Activated naive CD4-positive, alpha-beta T cell treated with anti-CD3 and anti-CD28 coated beads, Interleukin-2, amount 10 ng/mL, durations not matched to agents 7 days and 5 days (primary cell): ENCODE data around the gene SAXO2.
"Not testable (repeated sequence)": the region's sequence is repeated elsewhere in the genome, so short reads cannot be mapped to it uniquely, and the experiment has no call there.

ENCODE experiments used
- CTCF ChIA-PET: fragments of 350-600 bp; sonication (Branson Sonifier 250); formaldehyde crosslinking; loops from one replicate; lab custom pipeline; 2021; ENCODE audit warnings: antibody characterized with exemption; lab: Charles Lee
- DNase-seq: peaks from one replicate; pipeline ENCODE4 v3.0.0-alpha.2; 2020
- H3K27ac Mint-ChIP-seq: one replicate; pipeline ENCODE4 v1.8.0; 2021; ENCODE audit warnings: mild to moderate bottlenecking, moderate library complexity, mixed read lengths
- H3K27me3 Mint-ChIP-seq: one replicate; pipeline ENCODE4 v1.8.0; 2021; ENCODE audit warnings: mild to moderate bottlenecking, mixed read lengths
- H3K36me3 Mint-ChIP-seq: one replicate; pipeline ENCODE4 v1.8.0; 2021; ENCODE audit warnings: mixed read lengths
- H3K4me1 Mint-ChIP-seq: one replicate; pipeline ENCODE4 v1.8.0; 2021; ENCODE audit warnings: mixed read lengths
- H3K4me3 Mint-ChIP-seq: one replicate; pipeline ENCODE4 v1.8.0; 2021; ENCODE audit warnings: mild to moderate bottlenecking, moderate library complexity, mixed read lengths
- H3K9me3 Mint-ChIP-seq: one replicate; pipeline ENCODE4 v1.8.0; 2021; ENCODE audit warnings: mixed read lengths

Gene SAXO2

DNA sequence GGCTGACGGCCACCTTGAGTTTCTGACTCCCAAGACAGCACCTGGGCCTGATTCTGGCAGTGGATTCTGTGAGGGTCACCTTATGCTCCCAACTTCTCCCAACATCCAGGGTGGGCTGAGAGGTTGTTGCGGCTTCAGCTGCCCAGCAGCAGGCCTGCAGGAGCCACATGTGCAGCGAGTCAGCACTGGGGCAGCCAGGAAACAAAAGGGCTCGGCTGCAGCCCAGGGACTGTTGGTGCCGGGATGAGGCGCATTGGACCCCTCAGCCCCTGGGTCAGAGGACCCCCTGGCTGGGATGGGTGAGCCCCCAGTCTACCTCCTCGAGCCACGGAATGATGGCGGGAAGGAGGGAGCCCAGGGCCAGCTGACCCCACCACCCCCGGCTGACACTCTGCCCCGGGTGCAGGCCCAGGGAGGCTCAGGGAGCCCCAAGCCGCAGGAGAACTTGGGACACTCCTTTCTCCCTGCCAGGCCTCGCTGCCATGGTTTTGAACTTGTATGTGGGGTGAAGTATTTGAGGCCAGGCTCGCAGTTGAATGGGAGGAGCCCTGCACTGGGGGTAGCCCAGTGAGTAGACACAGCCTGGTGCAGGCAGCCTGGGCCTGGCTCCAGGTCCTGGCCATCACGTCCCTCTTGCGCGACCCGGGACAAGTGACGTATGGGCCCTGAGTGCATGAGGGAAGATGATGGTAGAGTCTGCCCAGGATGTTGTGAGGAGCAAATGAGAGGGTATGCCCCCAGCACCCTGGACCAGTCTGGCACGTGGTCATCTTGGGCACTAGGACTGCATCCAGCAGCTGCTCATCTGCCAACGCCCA is 51.5 kb downstream of the SAXO2 start:
- H3K4me3 Mint-ChIP-seq, H3K27ac Mint-ChIP-seq, CTCF ChIA-PET, H3K4me1 Mint-ChIP-seq, H3K36me3 Mint-ChIP-seq, DNase-seq, H3K9me3 Mint-ChIP-seq: not testable (repeated sequence)
- H3K27me3 Mint-ChIP-seq: peaks cover 23% of the 10 kb centered on the region

DNA sequence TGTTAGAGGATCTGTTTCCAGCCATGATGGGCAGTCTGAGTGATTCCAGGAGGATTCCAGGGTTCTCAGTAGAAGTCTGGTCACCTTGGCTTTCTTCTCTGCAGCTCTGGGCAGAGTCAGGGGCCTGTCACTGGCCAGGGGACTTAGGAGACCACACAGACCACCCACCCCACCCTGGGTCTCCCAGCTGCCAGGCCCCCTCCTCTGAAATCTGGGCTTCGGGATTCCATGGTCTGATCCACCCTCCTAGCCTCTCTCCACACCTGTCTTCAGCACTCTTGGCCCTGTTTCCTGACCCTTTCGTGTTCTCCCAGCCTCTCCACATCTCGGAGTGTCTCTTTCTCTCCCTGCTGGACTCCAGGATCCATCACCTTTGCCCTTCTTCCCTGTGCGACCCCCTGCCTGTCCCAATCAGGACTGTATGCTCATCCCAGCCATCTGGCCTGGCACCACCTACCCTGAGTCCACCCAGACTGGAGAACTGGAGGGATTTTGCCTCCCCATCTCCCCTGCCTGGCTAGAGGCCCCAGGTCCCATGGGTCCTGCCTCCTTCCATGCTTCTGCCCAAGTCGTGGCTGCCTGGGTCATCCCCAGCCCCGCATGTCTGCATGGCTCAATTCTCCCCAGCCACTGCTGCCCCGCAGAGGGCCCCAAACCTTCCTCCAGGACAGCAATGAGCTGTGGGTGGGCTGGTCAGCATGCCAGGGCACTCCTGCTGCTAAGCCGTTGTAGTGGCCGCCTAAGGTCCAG is 52.3 kb downstream of the SAXO2 start:
- H3K4me3 Mint-ChIP-seq: no peak overlapping the region
- CTCF ChIA-PET: no interaction called here
- no peaks in the 10 kb centered on the region for H3K36me3 Mint-ChIP-seq
- no peaks in the 10 kb centered on the region for H3K9me3 Mint-ChIP-seq
- no peak overlapping the region for H3K27ac Mint-ChIP-seq
- H3K27me3 Mint-ChIP-seq: peaks cover 23% of the 10 kb centered on the region
- DNase-seq: no peak
- H3K4me1 Mint-ChIP-seq: no peaks in the 10 kb centered on the region

- CTCF ChIA-PET: no interaction called here
- Mint-ChIP-seq H3K27ac (no peak overlapping the region), H3K4me3 (no peak overlapping the region), H3K36me3 (no peaks in the 10 kb centered on the region), H3K27me3 (peaks cover 18% of the 10 kb centered on the region), H3K9me3 (no peaks in the 10 kb centered on the region), H3K4me1 (no peaks in the 10 kb centered on the region)
- DNase-seq: no peak
Observed at GRCh38 chr15:82315519-82316246, 53.1 kb downstream of the SAXO2 start.

DNA sequence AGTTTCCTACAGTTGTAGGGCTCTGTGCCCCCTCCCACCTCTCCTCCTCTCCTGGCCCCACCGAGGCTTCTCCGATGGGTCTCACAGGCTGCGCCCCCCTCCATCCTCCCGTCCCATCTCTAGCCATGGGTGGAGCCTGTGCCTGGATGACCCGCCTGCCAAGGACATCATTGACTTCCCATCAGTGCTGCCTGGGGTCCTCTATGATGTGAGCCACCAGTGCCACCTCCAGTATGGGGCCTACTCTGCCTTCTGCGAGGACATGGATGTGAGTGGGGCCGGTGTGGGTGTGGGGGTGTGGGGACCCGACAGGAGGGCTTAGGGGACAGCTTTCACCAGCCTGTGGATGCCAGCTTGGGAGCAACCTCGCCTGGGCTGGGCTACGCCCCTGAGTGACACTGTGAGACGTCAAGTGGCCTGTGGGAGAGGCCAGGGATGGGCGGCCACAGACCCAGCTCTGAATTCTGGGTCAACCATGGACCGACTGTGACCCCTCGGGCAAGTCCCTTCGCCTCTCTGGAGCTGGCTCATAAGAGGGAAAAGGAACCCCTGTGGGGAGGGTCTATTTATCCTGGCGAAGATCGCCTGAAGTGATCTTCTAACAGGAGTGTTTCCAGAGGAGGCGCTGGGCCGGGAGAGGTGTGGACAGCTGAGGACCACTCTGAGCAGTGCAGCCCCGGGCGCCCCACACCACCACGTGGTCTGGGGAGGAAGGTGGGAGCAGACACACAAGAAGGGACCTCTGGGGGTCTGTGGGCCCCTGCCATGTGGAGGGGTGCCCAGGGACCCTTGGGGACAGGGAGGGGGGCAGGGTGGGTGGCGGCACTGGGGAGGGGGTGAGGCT is 53.9 kb downstream of the SAXO2 start:
- H3K4me3 Mint-ChIP-seq, CTCF ChIA-PET, H3K36me3 Mint-ChIP-seq, H3K4me1 Mint-ChIP-seq, DNase-seq, H3K27ac Mint-ChIP-seq, H3K9me3 Mint-ChIP-seq: not testable (repeated sequence)
- peaks cover 13% of the 10 kb centered on the region for H3K27me3 Mint-ChIP-seq

GRCh38 chr15:82317091-82317489 is 54.5 kb downstream of the SAXO2 start:
- Mint-ChIP-seq H3K4me1 (no peaks in the 10 kb centered on the region), H3K9me3 (no peaks in the 10 kb centered on the region), H3K36me3 (no peaks in the 10 kb centered on the region), H3K27ac (no peak overlapping the region), H3K27me3 (peaks cover 12% of the 10 kb centered on the region), H3K4me3 (no peak overlapping the region)
- CTCF ChIA-PET: no interaction called here
- no peak for DNase-seq

- H3K9me3 Mint-ChIP-seq, H3K27ac Mint-ChIP-seq, CTCF ChIA-PET, H3K4me1 Mint-ChIP-seq, H3K4me3 Mint-ChIP-seq, H3K27me3 Mint-ChIP-seq, H3K36me3 Mint-ChIP-seq, DNase-seq: not testable (repeated sequence)
Observed at GRCh38 chr15:82317516-82317915, 54.9 kb downstream of the SAXO2 start.

GRCh38 chr15:82318281-82318680 is 55.7 kb downstream of the SAXO2 start:
- H3K27ac Mint-ChIP-seq, DNase-seq, H3K4me1 Mint-ChIP-seq, H3K36me3 Mint-ChIP-seq, CTCF ChIA-PET, H3K27me3 Mint-ChIP-seq, H3K4me3 Mint-ChIP-seq, H3K9me3 Mint-ChIP-seq: not testable (repeated sequence)

GRCh38 chr15:82319522-82320278 is 57.1 kb downstream of the SAXO2 start:
- H3K4me1 Mint-ChIP-seq, H3K27ac Mint-ChIP-seq, DNase-seq, H3K4me3 Mint-ChIP-seq, H3K36me3 Mint-ChIP-seq, H3K27me3 Mint-ChIP-seq, CTCF ChIA-PET, H3K9me3 Mint-ChIP-seq: not testable (repeated sequence)

GRCh38 chr15:82320861-82321260 is 58.2 kb downstream of the SAXO2 start:
- DNase-seq, H3K36me3 Mint-ChIP-seq, H3K27me3 Mint-ChIP-seq, H3K27ac Mint-ChIP-seq, H3K9me3 Mint-ChIP-seq, H3K4me3 Mint-ChIP-seq, H3K4me1 Mint-ChIP-seq, CTCF ChIA-PET: not testable (repeated sequence)

DNA sequence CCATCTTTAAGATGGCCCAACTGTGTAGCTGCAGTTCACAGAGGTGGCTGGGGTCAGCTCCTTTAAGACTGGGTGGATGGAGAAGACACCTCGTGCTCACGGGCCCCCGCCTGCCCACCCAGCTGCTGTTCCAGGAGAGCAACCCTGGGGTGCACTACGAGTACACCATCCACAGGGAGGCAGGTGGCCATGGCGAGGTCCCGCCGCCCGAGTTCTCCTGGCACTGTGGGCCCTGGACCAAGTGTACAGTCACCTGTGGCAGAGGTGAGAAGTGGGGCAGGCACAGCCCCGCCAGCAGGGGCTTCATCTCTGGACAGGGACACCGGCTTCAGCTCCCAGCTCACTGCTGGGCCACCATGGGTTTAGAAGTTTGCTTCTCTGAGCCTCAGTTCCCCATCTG is 59.9 kb downstream of the SAXO2 start:
- H3K27ac Mint-ChIP-seq, DNase-seq, H3K4me3 Mint-ChIP-seq, H3K9me3 Mint-ChIP-seq, H3K36me3 Mint-ChIP-seq, H3K27me3 Mint-ChIP-seq, H3K4me1 Mint-ChIP-seq, CTCF ChIA-PET: not testable (repeated sequence)

- H3K4me3 Mint-ChIP-seq, CTCF ChIA-PET, H3K9me3 Mint-ChIP-seq: not testable (repeated sequence)
Observed at GRCh38 chr15:82324831-82325230, 62.2 kb downstream of the SAXO2 start.

DNA sequence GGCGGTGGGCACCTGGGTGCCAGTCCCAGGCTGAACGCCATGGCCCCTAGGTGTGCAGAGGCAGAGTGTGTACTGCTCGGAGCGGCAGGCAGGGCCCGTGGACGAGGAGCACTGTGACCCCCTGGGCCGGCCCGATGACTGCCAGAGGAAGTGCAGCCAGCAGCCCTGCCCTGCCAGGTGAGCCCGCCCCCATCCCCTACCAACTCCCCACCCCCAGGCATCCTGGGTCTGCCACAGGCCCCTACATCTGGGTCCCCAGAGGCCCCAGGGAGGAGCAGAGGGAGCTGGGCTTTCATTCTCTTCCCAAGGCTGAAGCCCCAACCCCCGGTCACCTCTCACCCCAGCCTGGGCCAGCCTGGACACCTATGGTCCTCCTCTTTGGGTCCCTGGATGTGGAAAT is 63.0 kb downstream of the SAXO2 start:
- CTCF ChIA-PET, H3K27ac Mint-ChIP-seq, H3K36me3 Mint-ChIP-seq, H3K4me1 Mint-ChIP-seq, DNase-seq, H3K4me3 Mint-ChIP-seq, H3K27me3 Mint-ChIP-seq, H3K9me3 Mint-ChIP-seq: not testable (repeated sequence)

More at GRCh38 chr15:82324831-82325230, 62.2 kb downstream of the SAXO2 start:
- not testable (repeated sequence) for H3K27ac Mint-ChIP-seq, H3K36me3 Mint-ChIP-seq, H3K4me1 Mint-ChIP-seq, DNase-seq, H3K27me3 Mint-ChIP-seq

GRCh38 chr15:82326896-82327295 is 64.3 kb downstream of the SAXO2 start:
- not testable (repeated sequence) for H3K27ac Mint-ChIP-seq

More at GRCh38 chr15:82326896-82327295, 64.3 kb downstream of the SAXO2 start:
- H3K4me1 Mint-ChIP-seq, H3K27me3 Mint-ChIP-seq, H3K9me3 Mint-ChIP-seq, CTCF ChIA-PET, H3K4me3 Mint-ChIP-seq, H3K36me3 Mint-ChIP-seq, DNase-seq: not testable (repeated sequence)
